Lower lobe of right lung (tissue), 2 donors: ENCODE data around the gene ACAA2. TPM values are rescaled to one million over a fixed set of nuclear protein-coding genes. Genes with fewer than 3 reads are reported as not detected.

ENCODE experiments used
- ATAC-seq, 2 donors: fragments of 200-7000 bp; cut with Tn5 transposase; one replicate each; pipeline ENCODE4 v1.9.1; 2020 to 2022; ENCODE audit warnings: mild to moderate bottlenecking in 2 of 2, moderate library complexity in 2 of 2
- DNase-seq: peaks from one replicate; pipeline ENCODE4 v3.0.0-alpha.2; 2020
- H3K27ac ChIP-seq: fragments of 200-600 bp; one replicate; pipeline ENCODE4 v1.8.0; 2022
- H3K27me3 ChIP-seq: fragments of 200-600 bp; one replicate; pipeline ENCODE4 v1.8.0; 2022; ENCODE audit warnings: low read depth
- H3K36me3 ChIP-seq: fragments of 200-600 bp; one replicate; pipeline ENCODE4 v1.8.0; 2022; ENCODE audit warnings: mild to moderate bottlenecking
- H3K4me1 ChIP-seq: fragments of 200-600 bp; one replicate; pipeline ENCODE4 v1.8.0; 2022
- H3K4me3 ChIP-seq: fragments of 200-600 bp; one replicate; pipeline ENCODE4 v1.8.0; 2022; ENCODE audit warnings: mild to moderate bottlenecking
- H3K9me3 ChIP-seq: fragments of 200-600 bp; one replicate; pipeline ENCODE4 v1.8.0; 2022
- intact Hi-C: fragments of 100-400 bp; cut with DNase I; formaldehyde crosslinking; loops from one replicate; pipeline ENCODE4 v1.11.0; 2022
- total RNA-seq: library from RNA; stranded (reverse); fragmentation: NEBNext Ultra II Directional; extraction: Animal tissue kit (Norgen Biotek cat#: 25700); gene quantifications from one replicate; pipeline ENCODE4 v1.2.1, GENCODE V29; 2021
- TF ChIP-seq, protein P1 (sequence below): fragments of 200-600 bp; IDR thresholded peaks from one replicate; pipeline ENCODE4 v1.8.0; 2022; ENCODE audit warnings: antibody characterized with exemption, mild to moderate bottlenecking
- donor health status: DM: no; HTN: yes; CAD: no; lungs with severe emphysema.

Gene ACAA2
- total RNA-seq, 1 donor from 2014 or later: 71.3 TPM

DNA sequence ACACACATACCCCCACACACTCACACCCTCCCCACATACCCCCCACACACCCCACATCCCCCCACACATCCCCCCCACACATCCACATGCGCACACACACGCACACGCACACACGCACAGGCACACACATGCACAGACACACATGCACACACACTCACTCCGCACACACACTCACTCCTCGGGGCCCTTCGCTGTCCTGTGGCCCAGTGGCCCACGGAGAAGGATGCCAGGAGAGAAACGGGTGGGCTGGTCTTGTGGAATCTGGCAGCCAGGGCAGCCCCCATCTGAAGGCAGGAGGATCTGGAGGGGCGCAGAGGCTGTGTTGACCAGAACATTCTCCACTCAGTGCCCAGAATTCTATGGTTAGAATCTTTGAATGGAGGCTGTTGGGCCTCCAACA is 51.6 kb downstream of the ACAA2 start:
- TF ChIP-seq, protein P1, sequence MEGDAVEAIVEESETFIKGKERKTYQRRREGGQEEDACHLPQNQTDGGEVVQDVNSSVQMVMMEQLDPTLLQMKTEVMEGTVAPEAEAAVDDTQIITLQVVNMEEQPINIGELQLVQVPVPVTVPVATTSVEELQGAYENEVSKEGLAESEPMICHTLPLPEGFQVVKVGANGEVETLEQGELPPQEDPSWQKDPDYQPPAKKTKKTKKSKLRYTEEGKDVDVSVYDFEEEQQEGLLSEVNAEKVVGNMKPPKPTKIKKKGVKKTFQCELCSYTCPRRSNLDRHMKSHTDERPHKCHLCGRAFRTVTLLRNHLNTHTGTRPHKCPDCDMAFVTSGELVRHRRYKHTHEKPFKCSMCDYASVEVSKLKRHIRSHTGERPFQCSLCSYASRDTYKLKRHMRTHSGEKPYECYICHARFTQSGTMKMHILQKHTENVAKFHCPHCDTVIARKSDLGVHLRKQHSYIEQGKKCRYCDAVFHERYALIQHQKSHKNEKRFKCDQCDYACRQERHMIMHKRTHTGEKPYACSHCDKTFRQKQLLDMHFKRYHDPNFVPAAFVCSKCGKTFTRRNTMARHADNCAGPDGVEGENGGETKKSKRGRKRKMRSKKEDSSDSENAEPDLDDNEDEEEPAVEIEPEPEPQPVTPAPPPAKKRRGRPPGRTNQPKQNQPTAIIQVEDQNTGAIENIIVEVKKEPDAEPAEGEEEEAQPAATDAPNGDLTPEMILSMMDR: no peak
- Histone ChIP-seq H3K27ac (no peak overlapping the region), H3K9me3 (no peaks in the 10 kb centered on the region), H3K4me1 (no peaks in the 10 kb centered on the region), H3K27me3 (no peaks in the 10 kb centered on the region), H3K36me3 (no peaks in the 10 kb centered on the region), H3K4me3 (no peak overlapping the region)
- ATAC-seq: no peak
- intact Hi-C loops: no loop called here
- no peak for DNase-seq

DNA sequence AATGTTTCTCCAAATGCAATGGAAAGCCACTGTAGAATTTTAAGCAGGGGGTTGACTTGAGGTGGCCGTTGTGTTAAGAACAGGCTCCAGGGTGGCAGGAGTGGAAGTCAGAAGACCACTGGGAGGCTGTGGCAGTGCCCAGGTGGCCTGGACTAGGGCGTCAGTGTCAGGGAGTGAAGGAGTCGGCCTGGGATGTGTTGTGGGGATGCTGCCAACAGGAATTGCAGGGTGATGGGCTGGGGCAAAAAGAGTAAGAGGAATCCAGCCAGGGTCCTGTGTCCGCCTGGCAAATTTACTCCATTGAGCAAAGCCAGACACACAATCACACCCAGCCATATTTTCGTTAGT is 55.1 kb downstream of the ACAA2 start:
- H3K4me3 ChIP-seq: no peak overlapping the region
- TF ChIP-seq, protein P1: no peak
- H3K27me3 ChIP-seq: no peaks in the 10 kb centered on the region
- ATAC-seq (no peak), DNase-seq (no peak)
- H3K4me1 ChIP-seq: no peaks in the 10 kb centered on the region
- H3K9me3 ChIP-seq: no peaks in the 10 kb centered on the region
- H3K36me3 ChIP-seq: no peaks in the 10 kb centered on the region
- intact Hi-C loops: no loop called here
- H3K27ac ChIP-seq: no peak overlapping the region

DNA sequence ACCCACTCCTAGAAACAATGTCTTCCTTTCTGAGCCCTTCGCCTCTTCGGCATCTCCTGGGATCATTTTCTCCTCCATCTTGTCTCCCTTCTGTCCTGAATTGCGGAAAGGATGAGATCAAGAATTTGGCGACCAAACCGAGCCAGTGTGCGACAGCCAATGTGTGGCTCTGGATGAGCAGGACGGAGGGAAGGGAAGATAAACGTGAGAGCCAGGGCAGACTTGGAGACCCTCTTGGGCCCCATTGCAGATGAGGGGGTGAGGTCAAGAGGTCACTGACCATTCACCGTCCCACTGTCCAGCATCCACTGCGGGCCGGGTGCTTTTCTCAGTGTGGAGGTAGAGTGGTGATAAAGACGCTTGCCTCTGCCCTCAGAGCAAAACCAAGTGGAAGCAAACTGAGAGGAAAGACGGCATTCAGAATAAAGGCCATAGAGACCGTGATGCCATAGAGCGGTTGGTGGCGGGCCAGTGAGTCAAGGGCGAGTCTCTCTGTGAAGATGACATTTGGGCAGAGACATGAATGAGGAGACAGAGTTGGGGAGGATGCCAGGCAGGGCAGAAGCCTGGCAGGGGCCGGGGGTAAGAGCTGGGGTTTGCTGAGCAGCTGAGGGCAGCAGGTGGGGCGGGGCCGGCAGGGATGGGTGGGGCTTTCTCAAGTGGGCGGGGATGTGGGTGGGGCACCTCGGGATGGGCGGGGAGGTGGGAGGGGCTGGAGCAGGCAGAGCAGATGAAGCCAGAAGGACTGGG is 55.6 kb downstream of the ACAA2 start:
- H3K27ac ChIP-seq: no peak overlapping the region
- DNase-seq: no peak

DNA sequence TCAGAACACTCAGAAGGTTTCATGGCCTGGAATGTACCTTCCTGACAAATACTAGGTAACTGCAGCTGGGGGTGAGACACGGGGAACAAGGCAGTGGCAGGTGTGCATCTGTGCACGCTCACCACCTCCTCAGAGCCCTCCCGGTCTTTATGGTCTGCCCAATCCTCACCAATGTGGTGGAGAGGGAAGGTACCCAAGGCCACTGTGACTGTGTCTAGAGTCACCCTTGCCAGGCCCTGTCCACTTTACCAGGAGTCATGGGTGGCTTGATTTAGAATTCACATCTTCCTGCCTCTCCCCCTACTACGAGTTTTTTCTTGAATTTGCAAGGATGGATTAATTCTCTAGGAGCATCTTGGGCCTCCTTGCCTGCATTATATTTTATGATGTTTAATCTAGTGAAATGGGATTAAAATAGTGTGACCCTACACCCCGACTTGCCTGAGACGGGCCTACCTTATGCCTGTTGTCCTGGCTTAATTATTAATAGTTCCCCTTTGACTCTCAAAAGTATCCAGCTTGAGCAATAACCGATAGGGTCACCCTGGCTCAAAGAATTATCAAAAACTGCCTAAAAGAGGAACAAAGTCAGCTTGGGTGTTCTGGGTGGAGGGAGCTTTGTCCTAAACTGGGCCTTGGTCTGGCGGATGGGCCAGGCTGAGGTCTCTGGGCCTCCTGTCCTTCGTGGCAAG is 56.5 kb downstream of the ACAA2 start:
- TF ChIP-seq, protein P1: no peak
- DNase-seq (no peak), ATAC-seq (no peak)
- Histone ChIP-seq H3K36me3 (no peaks in the 10 kb centered on the region), H3K27ac (no peak overlapping the region), H3K27me3 (no peaks in the 10 kb centered on the region), H3K4me3 (no peak overlapping the region), H3K9me3 (no peaks in the 10 kb centered on the region), H3K4me1 (no peaks in the 10 kb centered on the region)
- intact Hi-C loops: no loop called here

More for the DNA sequence above, 55.6 kb downstream of the ACAA2 start:
- H3K4me3 ChIP-seq: no peak overlapping the region
- no peaks in the 10 kb centered on the region for H3K27me3 ChIP-seq
- TF ChIP-seq, protein P1: no peak
- H3K36me3 ChIP-seq: no peaks in the 10 kb centered on the region
- H3K4me1 ChIP-seq: no peaks in the 10 kb centered on the region
- intact Hi-C loops: no loop called here
- H3K9me3 ChIP-seq: no peaks in the 10 kb centered on the region
- no peak for ATAC-seq

DNA sequence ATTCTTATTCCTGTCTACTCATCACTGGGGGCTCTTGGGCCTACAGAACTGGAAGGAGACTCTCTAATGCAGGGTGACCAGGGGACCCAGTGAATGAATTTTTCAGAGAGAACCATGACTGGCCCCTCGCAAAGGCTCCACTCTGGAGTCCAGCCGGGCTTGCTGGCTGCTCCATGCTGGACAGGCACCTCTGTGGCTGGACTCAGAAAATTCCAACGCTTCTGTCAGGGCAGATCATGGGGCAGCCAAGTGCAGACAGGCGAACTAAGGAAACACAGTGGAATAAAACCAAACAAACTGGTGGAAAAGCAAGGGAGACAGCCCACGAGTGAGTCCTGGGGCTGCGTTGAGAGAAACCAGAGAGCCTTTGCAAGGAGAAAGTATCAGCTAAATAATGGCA is 57.2 kb downstream of the ACAA2 start:
- DNase-seq (no peak), ATAC-seq (no peak)
- H3K36me3 ChIP-seq: no peaks in the 10 kb centered on the region
- no peaks in the 10 kb centered on the region for H3K27me3 ChIP-seq
- H3K4me1 ChIP-seq: peaks cover 3% of the 10 kb centered on the region
- no peak overlapping the region for H3K4me3 ChIP-seq
- H3K9me3 ChIP-seq: no peaks in the 10 kb centered on the region
- no peak overlapping the region for H3K27ac ChIP-seq
- intact Hi-C loops: no loop called here
- TF ChIP-seq, protein P1: no peak
